RWPE2 (cell line): ENCODE measurements around the gene CCDC180.

ENCODE experiments used
- ATAC-seq: fragments of 200-7000 bp; cut with Tn5 transposase; 3 replicates; pipeline ENCODE4 v1.9.1; 2021; ENCODE audit warnings: low read depth
- DNase-seq: peaks from one replicate; pipeline ENCODE4 v3.0.0-alpha.2; 2020; ENCODE audit warnings: low spot score
- H3K27ac ChIP-seq: fragments of 450-650 bp; 2 replicates; pipeline ENCODE4 v1.5.1; 2017; ENCODE audit warnings: mild to moderate bottlenecking; ENCODE audit not compliant: poor library complexity, severe bottlenecking
- H3K27me3 ChIP-seq: fragments of 250-450 bp; sonication (Bioruptor Pico); 2 replicates; pipeline ENCODE4 v1.5.1; 2021; ENCODE audit warnings: mild to moderate bottlenecking, moderate library complexity; ENCODE audit not compliant: insufficient read depth, poor library complexity, severe bottlenecking
- H3K36me3 ChIP-seq: fragments of 250-450 bp; sonication (Bioruptor Pico); 2 replicates; pipeline ENCODE4 v1.5.1; 2020; ENCODE audit warnings: low read depth, mild to moderate bottlenecking, moderate library complexity
- H3K4me1 ChIP-seq: fragments of 250-450 bp; sonication (Bioruptor Pico); 2 replicates; pipeline ENCODE4 v1.5.1; 2021; ENCODE audit warnings: mild to moderate bottlenecking, moderate library complexity; ENCODE audit not compliant: insufficient read depth, poor library complexity, severe bottlenecking
- H3K4me3 ChIP-seq: fragments of 250-450 bp; sonication (Bioruptor Pico); 2 replicates; pipeline ENCODE4 v1.5.1; 2021; ENCODE audit warnings: mild to moderate bottlenecking, moderate library complexity; ENCODE audit not compliant: severe bottlenecking
- H3K9me3 ChIP-seq: fragments of 250-450 bp; sonication (Bioruptor Pico); 2 replicates; pipeline ENCODE4 v1.5.1; 2021; ENCODE audit warnings: mild to moderate bottlenecking, moderate library complexity; ENCODE audit not compliant: severe bottlenecking
- TF ChIP-seq, protein P1 (sequence below): fragments of 450-650 bp; IDR thresholded peaks from one replicate; pipeline ENCODE4 v1.5.1; 2017; ENCODE audit warnings: mild to moderate bottlenecking, moderate library complexity; ENCODE audit not compliant: poor library complexity, severe bottlenecking

CCDC180 gene

DNA sequence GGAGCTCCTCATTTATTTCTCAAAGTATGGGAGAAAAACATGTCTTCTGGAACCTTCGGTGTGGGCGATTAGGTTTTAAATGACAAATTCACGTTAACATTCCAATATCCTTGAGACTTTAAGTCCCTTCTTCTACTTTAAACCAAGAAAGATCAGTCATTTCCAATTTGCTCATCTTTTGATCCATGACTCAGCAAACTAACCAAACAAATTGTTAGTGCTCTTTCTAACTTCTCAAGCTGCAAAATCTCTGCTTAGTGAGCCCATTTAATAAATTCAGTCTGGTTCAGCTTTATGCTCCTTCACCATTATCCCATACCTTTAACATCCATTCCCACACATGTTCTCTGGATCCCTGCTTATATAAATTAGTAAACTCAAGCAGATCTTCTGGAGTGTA lies 5.5 kb upstream of the CCDC180 start:
- TF ChIP-seq, protein P1, sequence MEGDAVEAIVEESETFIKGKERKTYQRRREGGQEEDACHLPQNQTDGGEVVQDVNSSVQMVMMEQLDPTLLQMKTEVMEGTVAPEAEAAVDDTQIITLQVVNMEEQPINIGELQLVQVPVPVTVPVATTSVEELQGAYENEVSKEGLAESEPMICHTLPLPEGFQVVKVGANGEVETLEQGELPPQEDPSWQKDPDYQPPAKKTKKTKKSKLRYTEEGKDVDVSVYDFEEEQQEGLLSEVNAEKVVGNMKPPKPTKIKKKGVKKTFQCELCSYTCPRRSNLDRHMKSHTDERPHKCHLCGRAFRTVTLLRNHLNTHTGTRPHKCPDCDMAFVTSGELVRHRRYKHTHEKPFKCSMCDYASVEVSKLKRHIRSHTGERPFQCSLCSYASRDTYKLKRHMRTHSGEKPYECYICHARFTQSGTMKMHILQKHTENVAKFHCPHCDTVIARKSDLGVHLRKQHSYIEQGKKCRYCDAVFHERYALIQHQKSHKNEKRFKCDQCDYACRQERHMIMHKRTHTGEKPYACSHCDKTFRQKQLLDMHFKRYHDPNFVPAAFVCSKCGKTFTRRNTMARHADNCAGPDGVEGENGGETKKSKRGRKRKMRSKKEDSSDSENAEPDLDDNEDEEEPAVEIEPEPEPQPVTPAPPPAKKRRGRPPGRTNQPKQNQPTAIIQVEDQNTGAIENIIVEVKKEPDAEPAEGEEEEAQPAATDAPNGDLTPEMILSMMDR: no peak
- no peak for DNase-seq
- no peak for ATAC-seq
- Histone ChIP-seq H3K27ac (no peak overlapping the region), H3K27me3 (no peaks in the 10 kb centered on the region), H3K9me3 (peaks cover 9% of the 10 kb centered on the region), H3K36me3 (no peaks in the 10 kb centered on the region), H3K4me3 (no peak overlapping the region), H3K4me1 (no peaks in the 10 kb centered on the region)

GRCh38 chr9:97304586-97304985 lies 2.9 kb upstream of the CCDC180 start:
- H3K36me3 ChIP-seq: no peaks in the 10 kb centered on the region
- no peak overlapping the region for H3K4me3 ChIP-seq
- no peak overlapping the region for H3K27ac ChIP-seq
- ATAC-seq (no peak), DNase-seq (no peak)
- peaks cover 2% of the 10 kb centered on the region for H3K9me3 ChIP-seq
- TF ChIP-seq, protein P1: no peak
- H3K4me1 ChIP-seq: peaks cover 6% of the 10 kb centered on the region
- no peaks in the 10 kb centered on the region for H3K27me3 ChIP-seq

DNA sequence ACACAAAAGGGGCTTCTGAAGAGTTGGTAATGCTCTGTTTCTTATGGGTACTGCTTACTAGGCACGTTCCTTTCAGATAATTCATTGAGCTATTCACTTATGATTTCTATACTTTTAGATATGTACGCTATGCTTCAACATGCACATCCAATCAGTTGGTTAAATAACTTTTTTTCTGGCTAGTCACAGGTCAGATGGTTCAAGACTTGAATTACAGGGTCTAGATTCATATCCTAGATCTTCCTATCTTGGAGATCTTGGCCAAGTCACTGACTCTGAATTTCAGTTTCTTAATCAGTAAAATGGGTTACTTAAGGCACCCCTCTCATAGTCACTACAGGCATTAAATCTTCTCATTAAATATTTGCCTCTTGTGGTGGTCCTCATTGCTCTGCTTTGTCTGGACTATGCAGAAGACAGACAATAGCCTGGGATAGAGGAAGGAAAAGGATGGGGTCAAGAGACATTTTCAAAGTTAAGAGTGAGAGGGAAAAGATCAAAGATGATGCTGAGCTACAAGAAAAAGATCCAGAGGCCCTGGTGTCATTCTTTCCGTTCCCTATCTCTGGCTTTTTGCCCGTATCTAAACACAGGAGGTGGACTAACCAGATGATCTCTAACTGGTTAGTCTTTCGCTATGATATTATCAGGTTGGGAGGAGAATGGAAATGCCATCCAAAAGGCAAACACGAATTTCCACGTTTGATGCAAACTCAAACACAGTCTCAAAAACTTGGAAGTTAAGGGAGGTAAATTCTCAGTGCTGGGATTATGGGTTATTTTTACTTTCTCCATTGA lies 1.8 kb upstream of the CCDC180 start:
- no peak overlapping the region for H3K4me3 ChIP-seq
- H3K4me1 ChIP-seq: peaks cover 6% of the 10 kb centered on the region
- ATAC-seq (no peak), DNase-seq (no peak)
- H3K36me3 ChIP-seq: no peaks in the 10 kb centered on the region
- H3K27me3 ChIP-seq: no peaks in the 10 kb centered on the region
- TF ChIP-seq, protein P1: no peak
- no peak overlapping the region for H3K27ac ChIP-seq
- H3K9me3 ChIP-seq: peaks cover 2% of the 10 kb centered on the region

GRCh38 chr9:97307091-97307490 lies 368 bp upstream of the CCDC180 start:
- peak; percentile 17; the same call in 1 of the 3 replicates for ATAC-seq
- no peak for DNase-seq

More at GRCh38 chr9:97307091-97307490, 368 bp upstream of the CCDC180 start:
- Histone ChIP-seq H3K27me3 (no peaks in the 10 kb centered on the region), H3K4me3 (no peak overlapping the region), H3K36me3 (no peaks in the 10 kb centered on the region), H3K9me3 (peaks cover 2% of the 10 kb centered on the region), H3K27ac (no peak overlapping the region), H3K4me1 (peaks cover 6% of the 10 kb centered on the region)
- TF ChIP-seq, protein P1: no peak
